Neural cell (in vitro differentiated cells): ENCODE measurements around the gene MOV10L1. TPM values are rescaled to one million over a fixed set of nuclear protein-coding genes. Genes with fewer than 3 reads are reported as not detected.

Experiments
- H2AFZ ChIP-seq: fragments of 200-600, 300-800 bp; sonication (generic), shearing (Covaris generic); 2 replicates; pipeline ENCODE4 v1.6.0; 2014; ENCODE audit warnings: low read depth, mild to moderate bottlenecking, antibody characterized with exemption, low read length, moderate library complexity
- H3F3A ChIP-seq: fragments of 200-600 bp; shearing (Covaris generic); 2 replicates; pipeline ENCODE4 v1.6.1; 2016; ENCODE audit warnings: mild to moderate bottlenecking, moderate library complexity, mixed read lengths, antibody characterized with exemption, low read length; ENCODE audit not compliant: insufficient read depth, poor library complexity, severe bottlenecking
- H3K27ac ChIP-seq: fragments of 200-600, 300-800 bp; sonication (generic), shearing (Covaris generic); 2 replicates; pipeline ENCODE4 v1.5.1; 2014; ENCODE audit warnings: mild to moderate bottlenecking, low read length, moderate library complexity
- H3K27me3 ChIP-seq: fragments of 300-800, 200-600 bp; sonication (generic), shearing (Covaris generic); 2 replicates; pipeline ENCODE4 v1.6.0; 2014; ENCODE audit warnings: mild to moderate bottlenecking, low read depth, low read length, moderate library complexity; ENCODE audit not compliant: insufficient read depth
- H3K36me3 ChIP-seq: fragments of 300-800, 200-600 bp; sonication (generic), shearing (Covaris generic); 2 replicates; pipeline ENCODE4 v1.5.1; 2014; ENCODE audit warnings: mild to moderate bottlenecking, antibody characterized with exemption, low read length, moderate library complexity; ENCODE audit not compliant: insufficient read depth
- H3K4me2 ChIP-seq: fragments of 300-800, 200-600 bp; sonication (generic), shearing (Covaris generic); 2 replicates; pipeline ENCODE4 v1.6.0; 2014; ENCODE audit warnings: mild to moderate bottlenecking, low read length
- H3K4me3 ChIP-seq: fragments of 300-800, 200-600 bp; sonication (generic), shearing (Covaris generic); 2 replicates; pipeline ENCODE4 v1.5.1; 2014; ENCODE audit warnings: mild to moderate bottlenecking, low read length, moderate library complexity
- H3K79me2 ChIP-seq: fragments of 200-600 bp; shearing (Covaris generic); replicated peaks from 2 replicates; pipeline ENCODE4 v1.6.0; 2014; ENCODE audit warnings: mild to moderate bottlenecking, low read length, moderate library complexity; ENCODE audit not compliant: insufficient read depth
- H3K9ac ChIP-seq: fragments of 300-800, 200-600 bp; sonication (generic), shearing (Covaris generic); 2 replicates; pipeline ENCODE4 v1.6.1; 2016; ENCODE audit warnings: mild to moderate bottlenecking, low read length, mixed read lengths
- H3K9me2 ChIP-seq: fragments of 200-600 bp; shearing (Covaris generic); 2 replicates; pipeline ENCODE4 v1.6.1; 2016; ENCODE audit warnings: mild to moderate bottlenecking, low read length, mixed read lengths; ENCODE audit not compliant: insufficient read depth
- H3K9me3 ChIP-seq: fragments of 200-600, 300-800 bp; sonication (generic), shearing (Covaris generic); 2 replicates; pipeline ENCODE4 v1.6.1; 2016; ENCODE audit warnings: mild to moderate bottlenecking, mixed run types, low read length, moderate library complexity, mixed read lengths
- H4K20me1 ChIP-seq: fragments of 200-600 bp; shearing (Covaris generic); 2 replicates; pipeline ENCODE4 v1.6.1; 2016; ENCODE audit warnings: mild to moderate bottlenecking, mixed run types; ENCODE audit not compliant: insufficient read depth
- CTCF ChIP-seq: fragments of 450-650 bp; IDR thresholded peaks from 2 replicates; pipeline ENCODE4 v1.5.1; 2014; ENCODE audit warnings: antibody characterized with exemption, mild to moderate bottlenecking, moderate library complexity; ENCODE audit not compliant: poor library complexity, severe bottlenecking
- EP300 ChIP-seq: fragments of 450-650 bp; conservative IDR thresholded peaks from 2 replicates; pipeline ENCODE4 v1.6.1; 2014; ENCODE audit warnings: antibody characterized with exemption, mild to moderate bottlenecking, moderate library complexity; ENCODE audit not compliant: poor library complexity, severe bottlenecking
- EZH2 ChIP-seq: fragments of 200-600, 300-800 bp; shearing (Covaris generic), sonication (generic); IDR thresholded peaks from 2 replicates; pipeline ENCODE4 v1.6.1; 2014; ENCODE audit warnings: antibody characterized with exemption, low read length, borderline replicate concordance, mild to moderate bottlenecking; ENCODE audit not compliant: insufficient read depth, poor library complexity, severe bottlenecking
- MXI1 ChIP-seq: fragments of 450-650 bp; conservative IDR thresholded peaks from 2 replicates; pipeline ENCODE4 v1.6.1; 2014; ENCODE audit warnings: antibody characterized with exemption, mild to moderate bottlenecking; ENCODE audit not compliant: poor library complexity, severe bottlenecking
- RAD21 ChIP-seq: fragments of 450-650 bp; conservative IDR thresholded peaks from 2 replicates; pipeline ENCODE4 v1.6.1; 2014; ENCODE audit warnings: antibody characterized with exemption, mild to moderate bottlenecking, moderate library complexity
- REST ChIP-seq: IDR thresholded peaks from 2 replicates; pipeline ENCODE4 v1.6.1; 2012; ENCODE audit warnings: borderline replicate concordance
- SMC3 ChIP-seq: fragments of 450-650 bp; conservative IDR thresholded peaks from 2 replicates; pipeline ENCODE4 v1.6.1; 2014; ENCODE audit warnings: antibody characterized with exemption, mild to moderate bottlenecking, moderate library complexity; ENCODE audit not compliant: poor library complexity
- TAF1 ChIP-seq: IDR thresholded peaks from 2 replicates; pipeline ENCODE4 v1.6.1; 2012; ENCODE audit warnings: low read depth
- polyA plus RNA-seq: library from polyadenylated mRNA; depleted of rRNA; stranded (reverse); fragments of >200 nt; gene quantifications from 2 replicates; pipeline ENCODE4 v1.2.3, GENCODE V29; 2014

MOV10L1 gene
- polyA plus RNA-seq, 1 donor from 2014 or later: not detected

- no peak overlapping the region for H3K4me2 ChIP-seq
- TF ChIP-seq EP300: no peak
- TF ChIP-seq MXI1: no peak
- TF ChIP-seq RAD21: no peak
- TF ChIP-seq REST: no peak
- TF ChIP-seq SMC3: no peak
- H3K9me2 ChIP-seq: no peaks in the 10 kb centered on the region
- no peaks in the 10 kb centered on the region for H3K27me3 ChIP-seq
- no peak overlapping the region for H3K9ac ChIP-seq
- H3K27ac ChIP-seq: no peak overlapping the region
- no peak overlapping the region for H2AFZ ChIP-seq
- no peak overlapping the region for H3K4me3 ChIP-seq
- no peaks in the 10 kb centered on the region for H3K9me3 ChIP-seq
- H4K20me1 ChIP-seq: no peaks in the 10 kb centered on the region
- no peaks in the 10 kb centered on the region for H3K79me2 ChIP-seq
- H3F3A ChIP-seq: no peaks in the 10 kb centered on the region
- no peaks in the 10 kb centered on the region for H3K36me3 ChIP-seq
These were observed 575 bp upstream of the MOV10L1 start for GRCh38 chr22:50089231-50089630.

- Histone ChIP-seq H3K27me3 (no peaks in the 10 kb centered on the region), H3K27ac (no peak overlapping the region), H3K9ac (no peak overlapping the region), H4K20me1 (no peaks in the 10 kb centered on the region), H3K79me2 (no peaks in the 10 kb centered on the region), H3K4me3 (no peak overlapping the region), H3K4me2 (no peak overlapping the region), H3F3A (no peaks in the 10 kb centered on the region), H3K9me2 (no peaks in the 10 kb centered on the region), H3K9me3 (no peaks in the 10 kb centered on the region), H3K36me3 (no peaks in the 10 kb centered on the region), H2AFZ (no peak overlapping the region)
- TF ChIP-seq CTCF: no peak
- no peak for TF ChIP-seq EZH2
- no peak for TF ChIP-seq TAF1
- no peak for TF ChIP-seq EP300
- no peak for TF ChIP-seq MXI1
- TF ChIP-seq SMC3: no peak
These were observed 557 bp downstream of the MOV10L1 start for GRCh38 chr22:50090412-50090714.
